Testis (tissue), 2 donors: ENCODE measurements around the gene OR4C3.
"Not testable (repeated sequence)": the region's sequence is repeated elsewhere in the genome, so short reads cannot be mapped to it uniquely, and the experiment has no call there.

Source experiments
- CTCF ChIP-seq, 3 experiments: fragments of 450-650 bp in 2 of 3; fragments of 200-600 bp in 1 of 3; sonication (generic) in 1 of 3; IDR thresholded peaks; one replicate each; pipeline ENCODE4 v1.5.1; 2016 to 2019; ENCODE audit warnings: antibody characterized with exemption in 3 of 3, mild to moderate bottlenecking in 2 of 3, moderate library complexity in 1 of 3
- POLR2A ChIP-seq: fragments of 450-650 bp; IDR thresholded peaks from one replicate; pipeline ENCODE4 v1.6.1; 2017; ENCODE audit warnings: antibody characterized with exemption, mild to moderate bottlenecking, moderate library complexity

GRCh38 chr11:48313590-48313989 lies 11.1 kb upstream of the OR4C3 start:
- TF ChIP-seq CTCF (IDR thresholded peaks at IDR 0.05); POLR2A: not testable (repeated sequence)
